ENCODE results near the gene KIRREL3. TPM values are rescaled to one million over a fixed set of nuclear protein-coding genes. Genes with fewer than 3 reads are reported as not detected.

Gene KIRREL3
- total and polyA plus RNA-seq, 2 donors (not counting 3 experiments of a cell fraction or from before 2014, with no cell fraction given) = not detected

- POLR2A ChIA-PET = no interaction called here
- Histone ChIP-seq H3K9me3 (replicated peaks; ENCODE audit: control insufficient read depth, insufficient read depth, low read length) (no peaks in the 10 kb centered on the region), H4K20me1 (replicated peaks; ENCODE audit: control insufficient read depth, extremely low read depth, insufficient read depth, low read length) (no peaks in the 10 kb centered on the region), H2AFZ (ENCODE audit: low read depth, low read length) (no peak overlapping the region), H3K9me1 (replicated peaks; ENCODE audit: control insufficient read depth, extremely low read depth, insufficient read depth, low read length) (no peaks in the 10 kb centered on the region), H3K27ac (ENCODE audit: insufficient read depth, low read depth, low read length) (no peak overlapping the region), H3K36me3 (ENCODE audit: control insufficient read depth in 2 of 2, extremely low read depth in 1 of 2, insufficient read depth in 2 of 2, low read length in 2 of 2) (no peaks in the 10 kb centered on the region), H3K4me1 (ENCODE audit: control insufficient read depth, extremely low read depth, insufficient read depth, low read length) (no peaks in the 10 kb centered on the region), H3K27me3 (ENCODE audit: control insufficient read depth in 2 of 2, insufficient read depth in 2 of 2, low read length in 2 of 2) (no peaks in the 10 kb centered on the region), H3K4me2 (ENCODE audit: insufficient read depth, low read length) (no peak overlapping the region), H3K9ac (replicated peaks; ENCODE audit: extremely low read depth, insufficient read depth, low read length) (no peak overlapping the region), H3K4me3 (replicated peaks in 1 of 3; ENCODE audit: insufficient read depth in 1 of 3, low read depth in 1 of 3, low read length in 3 of 3) (no peak overlapping the region), H3K79me2 (ENCODE audit: control insufficient read depth, insufficient read depth, low read length) (no peaks in the 10 kb centered on the region)
- intact Hi-C loops (cut with micrococcal nuclease) = no loop called here
- dilution Hi-C loops (cut with MboI; ENCODE audit: extremely low pct_ligation_motif_present, low sequenced_read_pairs) = no loop called here
- DNase-seq (ENCODE audit: low read depth, low spot score) = no peak
- FAIRE-seq = no peak
- no TSS peak for BruUV-seq (replicated peaks)
- CTCF ChIA-PET = no interaction called here
- TF ChIP-seq FOS (IDR thresholded peaks at IDR 0.05; ENCODE audit: borderline replicate concordance, insufficient read depth, low read length) = no peak
- TF ChIP-seq EZH2 (IDR thresholded peaks at IDR 0.05; ENCODE audit: borderline replicate concordance, low read depth, low read length, severe bottlenecking) = no peak
- no peak for TF ChIP-seq JUN (IDR thresholded peaks at IDR 0.05; ENCODE audit: borderline replicate concordance, insufficient read depth, insufficient read length, low read depth)
- TF ChIP-seq CTCF (IDR thresholded peaks at IDR 0.05; ENCODE audit: extremely low read depth in 1 of 2, insufficient read depth in 1 of 2, low read depth in 1 of 2, low read length in 2 of 2) = no peak
- TF ChIP-seq MYC (IDR thresholded peaks at IDR 0.05; ENCODE audit: low read depth, low read length) = no peak
- TF ChIP-seq GATA2 (IDR thresholded peaks at IDR 0.05; ENCODE audit: insufficient read depth, insufficient read length, low read depth, low read length) = no peak
- no peak for TF ChIP-seq POLR2A (IDR thresholded peaks at IDR 0.05; ENCODE audit: low read depth, low read length)
- TF ChIP-seq POLR2AphosphoS5 (IDR thresholded peaks at IDR 0.05; ENCODE audit: insufficient read depth, low read depth, low read length) = no peak
- TF ChIP-seq, protein P1, sequence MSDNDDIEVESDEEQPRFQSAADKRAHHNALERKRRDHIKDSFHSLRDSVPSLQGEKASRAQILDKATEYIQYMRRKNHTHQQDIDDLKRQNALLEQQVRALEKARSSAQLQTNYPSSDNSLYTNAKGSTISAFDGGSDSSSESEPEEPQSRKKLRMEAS (IDR thresholded peaks at IDR 0.05; ENCODE audit: insufficient read depth, insufficient read length) = no peak
Observed at GRCh38 chr11:126868741-126869140, 131.8 kb downstream of the KIRREL3 start.

Measured in endothelial cell of umbilical vein (primary cell).